ENCODE results near the gene SYNC. TPM values are rescaled to one million over a fixed set of nuclear protein-coding genes. Genes with fewer than 3 reads are reported as not detected.

SYNC gene
- total RNA-seq, 1 donor from 2014 or later, result 1.3 TPM

- peaks cover 4% of the 10 kb centered on the region for H3K36me3 Mint-ChIP-seq
- no peaks in the 10 kb centered on the region for H3K9me3 Mint-ChIP-seq
- no peaks in the 10 kb centered on the region for H3K27me3 Mint-ChIP-seq
- peaks cover 31% of the 10 kb centered on the region for H3K4me1 Mint-ChIP-seq (ENCODE audit: unreplicated experiment)
- no peak for DNase-seq (ENCODE audit: extremely low spot score, unreplicated experiment)
- TF ChIP-seq, protein P1, sequence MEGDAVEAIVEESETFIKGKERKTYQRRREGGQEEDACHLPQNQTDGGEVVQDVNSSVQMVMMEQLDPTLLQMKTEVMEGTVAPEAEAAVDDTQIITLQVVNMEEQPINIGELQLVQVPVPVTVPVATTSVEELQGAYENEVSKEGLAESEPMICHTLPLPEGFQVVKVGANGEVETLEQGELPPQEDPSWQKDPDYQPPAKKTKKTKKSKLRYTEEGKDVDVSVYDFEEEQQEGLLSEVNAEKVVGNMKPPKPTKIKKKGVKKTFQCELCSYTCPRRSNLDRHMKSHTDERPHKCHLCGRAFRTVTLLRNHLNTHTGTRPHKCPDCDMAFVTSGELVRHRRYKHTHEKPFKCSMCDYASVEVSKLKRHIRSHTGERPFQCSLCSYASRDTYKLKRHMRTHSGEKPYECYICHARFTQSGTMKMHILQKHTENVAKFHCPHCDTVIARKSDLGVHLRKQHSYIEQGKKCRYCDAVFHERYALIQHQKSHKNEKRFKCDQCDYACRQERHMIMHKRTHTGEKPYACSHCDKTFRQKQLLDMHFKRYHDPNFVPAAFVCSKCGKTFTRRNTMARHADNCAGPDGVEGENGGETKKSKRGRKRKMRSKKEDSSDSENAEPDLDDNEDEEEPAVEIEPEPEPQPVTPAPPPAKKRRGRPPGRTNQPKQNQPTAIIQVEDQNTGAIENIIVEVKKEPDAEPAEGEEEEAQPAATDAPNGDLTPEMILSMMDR (conservative IDR thresholded peaks at IDR 0.05), result no peak
- H3K4me3 Mint-ChIP-seq, result no peak overlapping the region
- peak overlapping the region; percentile 67 for H3K27ac Mint-ChIP-seq
These were observed 43.6 kb upstream of the SYNC start for GRCh38 chr1:32746130-32746529.

- Mint-ChIP-seq H3K36me3 (peaks cover 4% of the 10 kb centered on the region), H3K4me3 (peak overlapping the region; percentile 88), H3K27me3 (no peaks in the 10 kb centered on the region), H3K27ac (peak overlapping the region; percentile 82), H3K4me1 (ENCODE audit: unreplicated experiment) (peaks cover 28% of the 10 kb centered on the region), H3K9me3 (no peaks in the 10 kb centered on the region)
- TF ChIP-seq, protein P1 (conservative IDR thresholded peaks at IDR 0.05), result no peak
- DNase-seq (ENCODE audit: extremely low spot score, unreplicated experiment), result no peak
These were observed 41.5 kb upstream of the SYNC start for GRCh38 chr1:32744071-32744425.

- Mint-ChIP-seq H3K36me3 (peaks cover 4% of the 10 kb centered on the region), H3K4me1 (ENCODE audit: unreplicated experiment) (peaks cover 24% of the 10 kb centered on the region), H3K27ac (peak overlapping the region; percentile 82), H3K9me3 (no peaks in the 10 kb centered on the region), H3K27me3 (no peaks in the 10 kb centered on the region), H3K4me3 (peak overlapping the region; percentile 88)
- TF ChIP-seq, protein P1 (conservative IDR thresholded peaks at IDR 0.05), result no peak
- no peak for DNase-seq (ENCODE audit: extremely low spot score, unreplicated experiment)
These were observed 41.0 kb upstream of the SYNC start for GRCh38 chr1:32743380-32744070.

- no peaks in the 10 kb centered on the region for H3K9me3 Mint-ChIP-seq
- DNase-seq (ENCODE audit: extremely low spot score, unreplicated experiment), result no peak
- TF ChIP-seq, protein P1 (conservative IDR thresholded peaks at IDR 0.05), result no peak
- peaks cover 24% of the 10 kb centered on the region for H3K4me1 Mint-ChIP-seq (ENCODE audit: unreplicated experiment)
- no peaks in the 10 kb centered on the region for H3K27me3 Mint-ChIP-seq
- peak overlapping the region; percentile 82 for H3K27ac Mint-ChIP-seq
- peak overlapping the region; percentile 88 for H3K4me3 Mint-ChIP-seq
- H3K36me3 Mint-ChIP-seq, result peaks cover 4% of the 10 kb centered on the region
These were observed 40.4 kb upstream of the SYNC start for GRCh38 chr1:32742956-32743355.

DNA sequence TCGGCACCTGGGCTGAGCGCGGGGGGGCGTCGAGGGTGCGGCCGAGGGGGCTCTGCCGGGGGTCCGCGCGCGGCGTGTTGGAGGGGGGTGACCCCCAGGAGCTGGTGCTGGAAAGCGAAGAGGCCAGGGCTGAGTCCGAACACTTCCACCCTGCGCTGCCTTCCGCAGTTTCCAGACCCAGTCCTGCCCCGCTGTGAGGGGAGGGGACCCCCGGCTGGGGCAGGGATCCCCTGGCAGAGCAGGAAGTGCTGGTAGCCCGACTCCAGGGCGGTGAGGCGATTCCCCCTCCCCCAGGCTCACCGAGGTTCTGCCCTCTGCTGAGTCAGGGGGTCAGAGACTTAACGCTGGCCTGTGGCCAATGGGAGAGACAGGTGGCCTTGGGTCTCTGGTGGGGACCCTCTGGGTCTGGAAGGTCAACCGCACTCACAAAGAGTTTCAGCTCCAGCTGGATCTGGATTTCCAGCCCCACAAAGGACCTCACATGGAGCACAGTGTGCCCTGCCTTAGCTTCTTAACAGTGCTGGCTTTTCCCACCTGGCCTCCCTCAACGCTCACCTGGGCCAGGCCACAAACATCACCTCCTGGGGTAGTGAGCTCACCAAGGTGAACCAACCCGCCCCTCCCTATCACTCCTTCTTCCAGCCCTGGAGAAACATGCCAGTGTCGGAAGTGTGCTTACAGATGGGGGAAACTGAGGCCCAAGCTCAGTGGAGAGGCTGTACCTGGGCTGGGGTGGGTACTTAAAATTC lies 39.8 kb upstream of the SYNC start:
- H3K27me3 Mint-ChIP-seq, result no peaks in the 10 kb centered on the region
- peaks cover 29% of the 10 kb centered on the region for H3K4me1 Mint-ChIP-seq (ENCODE audit: unreplicated experiment)
- TF ChIP-seq, protein P1 (conservative IDR thresholded peaks at IDR 0.05), result no peak
- peak overlapping the region; percentile 88 for H3K4me3 Mint-ChIP-seq
- peaks cover 4% of the 10 kb centered on the region for H3K36me3 Mint-ChIP-seq
- no peak for DNase-seq (ENCODE audit: extremely low spot score, unreplicated experiment)
- peak overlapping the region; percentile 82 for H3K27ac Mint-ChIP-seq
- no peaks in the 10 kb centered on the region for H3K9me3 Mint-ChIP-seq
